Neural cell (in vitro differentiated cells): ENCODE data around the gene SLC22A3. TPM values are rescaled to one million over a fixed set of nuclear protein-coding genes. Genes with fewer than 3 reads are reported as not detected.

ENCODE experiments used
- H2AFZ ChIP-seq: fragments of 200-600, 300-800 bp; sonication (generic), shearing (Covaris generic); 2 replicates; pipeline ENCODE4 v1.6.0; 2014; ENCODE audit warnings: low read depth, mild to moderate bottlenecking, antibody characterized with exemption, low read length, moderate library complexity
- H3F3A ChIP-seq: fragments of 200-600 bp; shearing (Covaris generic); 2 replicates; pipeline ENCODE4 v1.6.1; 2016; ENCODE audit warnings: mild to moderate bottlenecking, moderate library complexity, mixed read lengths, antibody characterized with exemption, low read length; ENCODE audit not compliant: insufficient read depth, poor library complexity, severe bottlenecking
- H3K27ac ChIP-seq: fragments of 200-600, 300-800 bp; sonication (generic), shearing (Covaris generic); 2 replicates; pipeline ENCODE4 v1.5.1; 2014; ENCODE audit warnings: mild to moderate bottlenecking, low read length, moderate library complexity
- H3K27me3 ChIP-seq: fragments of 300-800, 200-600 bp; sonication (generic), shearing (Covaris generic); 2 replicates; pipeline ENCODE4 v1.6.0; 2014; ENCODE audit warnings: mild to moderate bottlenecking, low read depth, low read length, moderate library complexity; ENCODE audit not compliant: insufficient read depth
- H3K36me3 ChIP-seq: fragments of 300-800, 200-600 bp; sonication (generic), shearing (Covaris generic); 2 replicates; pipeline ENCODE4 v1.5.1; 2014; ENCODE audit warnings: mild to moderate bottlenecking, antibody characterized with exemption, low read length, moderate library complexity; ENCODE audit not compliant: insufficient read depth
- H3K4me2 ChIP-seq: fragments of 300-800, 200-600 bp; sonication (generic), shearing (Covaris generic); 2 replicates; pipeline ENCODE4 v1.6.0; 2014; ENCODE audit warnings: mild to moderate bottlenecking, low read length
- H3K4me3 ChIP-seq: fragments of 300-800, 200-600 bp; sonication (generic), shearing (Covaris generic); 2 replicates; pipeline ENCODE4 v1.5.1; 2014; ENCODE audit warnings: mild to moderate bottlenecking, low read length, moderate library complexity
- H3K79me2 ChIP-seq: fragments of 200-600 bp; shearing (Covaris generic); replicated peaks from 2 replicates; pipeline ENCODE4 v1.6.0; 2014; ENCODE audit warnings: mild to moderate bottlenecking, low read length, moderate library complexity; ENCODE audit not compliant: insufficient read depth
- H3K9ac ChIP-seq: fragments of 300-800, 200-600 bp; sonication (generic), shearing (Covaris generic); 2 replicates; pipeline ENCODE4 v1.6.1; 2016; ENCODE audit warnings: mild to moderate bottlenecking, low read length, mixed read lengths
- H3K9me2 ChIP-seq: fragments of 200-600 bp; shearing (Covaris generic); 2 replicates; pipeline ENCODE4 v1.6.1; 2016; ENCODE audit warnings: mild to moderate bottlenecking, low read length, mixed read lengths; ENCODE audit not compliant: insufficient read depth
- H3K9me3 ChIP-seq: fragments of 200-600, 300-800 bp; sonication (generic), shearing (Covaris generic); 2 replicates; pipeline ENCODE4 v1.6.1; 2016; ENCODE audit warnings: mild to moderate bottlenecking, mixed run types, low read length, moderate library complexity, mixed read lengths
- H4K20me1 ChIP-seq: fragments of 200-600 bp; shearing (Covaris generic); 2 replicates; pipeline ENCODE4 v1.6.1; 2016; ENCODE audit warnings: mild to moderate bottlenecking, mixed run types; ENCODE audit not compliant: insufficient read depth
- CTCF ChIP-seq: fragments of 450-650 bp; IDR thresholded peaks from 2 replicates; pipeline ENCODE4 v1.5.1; 2014; ENCODE audit warnings: antibody characterized with exemption, mild to moderate bottlenecking, moderate library complexity; ENCODE audit not compliant: poor library complexity, severe bottlenecking
- EP300 ChIP-seq: fragments of 450-650 bp; conservative IDR thresholded peaks from 2 replicates; pipeline ENCODE4 v1.6.1; 2014; ENCODE audit warnings: antibody characterized with exemption, mild to moderate bottlenecking, moderate library complexity; ENCODE audit not compliant: poor library complexity, severe bottlenecking
- EZH2 ChIP-seq: fragments of 200-600, 300-800 bp; shearing (Covaris generic), sonication (generic); IDR thresholded peaks from 2 replicates; pipeline ENCODE4 v1.6.1; 2014; ENCODE audit warnings: antibody characterized with exemption, low read length, borderline replicate concordance, mild to moderate bottlenecking; ENCODE audit not compliant: insufficient read depth, poor library complexity, severe bottlenecking
- MXI1 ChIP-seq: fragments of 450-650 bp; conservative IDR thresholded peaks from 2 replicates; pipeline ENCODE4 v1.6.1; 2014; ENCODE audit warnings: antibody characterized with exemption, mild to moderate bottlenecking; ENCODE audit not compliant: poor library complexity, severe bottlenecking
- POLR2AphosphoS5 ChIP-seq: IDR thresholded peaks from 2 replicates; pipeline ENCODE4 v1.6.1; 2012
- RAD21 ChIP-seq: fragments of 450-650 bp; conservative IDR thresholded peaks from 2 replicates; pipeline ENCODE4 v1.6.1; 2014; ENCODE audit warnings: antibody characterized with exemption, mild to moderate bottlenecking, moderate library complexity
- REST ChIP-seq: IDR thresholded peaks from 2 replicates; pipeline ENCODE4 v1.6.1; 2012; ENCODE audit warnings: borderline replicate concordance
- SMC3 ChIP-seq: fragments of 450-650 bp; conservative IDR thresholded peaks from 2 replicates; pipeline ENCODE4 v1.6.1; 2014; ENCODE audit warnings: antibody characterized with exemption, mild to moderate bottlenecking, moderate library complexity; ENCODE audit not compliant: poor library complexity
- TAF1 ChIP-seq: IDR thresholded peaks from 2 replicates; pipeline ENCODE4 v1.6.1; 2012; ENCODE audit warnings: low read depth
- polyA plus RNA-seq: library from polyadenylated mRNA; depleted of rRNA; stranded (reverse); fragments of >200 nt; gene quantifications from 2 replicates; pipeline ENCODE4 v1.2.3, GENCODE V29; 2014

The SLC22A3 gene
- polyA plus RNA-seq, 1 donor from 2014 or later: not detected

DNA sequence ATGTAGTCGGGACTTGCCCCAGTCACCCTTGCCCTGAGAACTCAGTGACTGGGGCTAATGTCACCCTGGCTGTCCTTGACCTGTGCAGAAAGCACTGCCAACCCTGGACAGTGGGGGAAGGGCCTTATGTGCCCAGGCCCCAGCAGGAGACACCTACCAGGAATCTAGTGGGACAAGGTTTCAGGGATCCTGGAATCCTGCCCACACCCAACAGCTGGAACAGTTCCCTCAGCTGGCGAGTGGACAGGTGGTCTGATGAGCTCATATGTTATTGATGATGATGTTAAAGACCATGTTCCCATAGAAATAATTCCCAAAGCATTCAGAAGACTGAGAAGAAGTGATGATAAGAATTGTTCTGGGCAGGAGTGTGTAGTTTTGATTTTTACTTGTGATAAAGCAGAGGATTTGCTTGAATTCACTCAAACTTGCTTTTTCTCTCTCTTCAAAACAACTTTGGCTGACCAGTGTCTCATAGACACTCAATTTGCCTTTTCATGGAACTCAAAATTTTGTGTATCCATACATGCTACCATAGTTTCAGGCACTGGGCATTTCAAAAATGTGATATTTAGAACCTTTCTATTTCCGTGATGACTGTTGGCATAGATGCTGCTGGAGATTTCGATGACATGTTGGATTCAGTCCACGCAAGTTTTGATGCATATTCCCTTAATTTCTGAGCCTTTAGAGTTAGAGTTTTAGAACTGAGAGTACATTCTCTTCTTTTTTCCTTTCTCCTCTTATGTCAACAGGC lies 79.3 kb downstream of the SLC22A3 start:
- Histone ChIP-seq H3K4me3 (no peak overlapping the region), H3K27ac (no peak overlapping the region), H3K36me3 (no peaks in the 10 kb centered on the region), H3K9me2 (no peaks in the 10 kb centered on the region), H3K27me3 (no peaks in the 10 kb centered on the region), H3K9me3 (no peaks in the 10 kb centered on the region), H4K20me1 (no peaks in the 10 kb centered on the region), H3K4me2 (no peak overlapping the region), H2AFZ (no peak overlapping the region), H3K9ac (no peak overlapping the region), H3F3A (no peaks in the 10 kb centered on the region), H3K79me2 (no peaks in the 10 kb centered on the region)
- TF ChIP-seq EP300 (no peak), CTCF (no peak), MXI1 (no peak), RAD21 (no peak), SMC3 (no peak), REST (no peak), POLR2AphosphoS5 (no peak), TAF1 (no peak), EZH2 (no peak)

GRCh38 chr6:160428069-160428430 lies 79.9 kb downstream of the SLC22A3 start:
- H3F3A ChIP-seq: no peaks in the 10 kb centered on the region
- no peaks in the 10 kb centered on the region for H4K20me1 ChIP-seq
- no peaks in the 10 kb centered on the region for H3K9me3 ChIP-seq
- TF ChIP-seq EP300 (no peak), EZH2 (no peak), SMC3 (no peak), MXI1 (no peak)
- no peak overlapping the region for H3K27ac ChIP-seq
- H3K27me3 ChIP-seq: no peaks in the 10 kb centered on the region
- H3K79me2 ChIP-seq: no peaks in the 10 kb centered on the region
- no peak overlapping the region for H3K9ac ChIP-seq
- no peak overlapping the region for H3K4me3 ChIP-seq
- no peaks in the 10 kb centered on the region for H3K9me2 ChIP-seq
- no peaks in the 10 kb centered on the region for H3K36me3 ChIP-seq
- no peak overlapping the region for H2AFZ ChIP-seq
- H3K4me2 ChIP-seq: no peak overlapping the region
